Myocyte (in vitro differentiated cells): ENCODE measurements around the gene LRRC66. TPM values are rescaled to one million over a fixed set of nuclear protein-coding genes. Genes with fewer than 3 reads are reported as not detected.

Experiments used
- DNase-seq: peaks from one replicate; pipeline ENCODE4 v3.0.0-alpha.2; 2012; ENCODE audit warnings: low read depth
- total RNA-seq: library from RNA; depleted of rRNA; stranded (reverse); fragments of >200 nt; gene quantifications from 2 replicates; pipeline ENCODE4 v1.2.3, GENCODE V29; 2014

The LRRC66 gene
- total RNA-seq, 1 donor from 2014 or later = 2.2 TPM

- DNase-seq = peak; percentile 28
Measured at GRCh38 chr4:52015366-52015765, 4.8 kb downstream of the LRRC66 start.

GRCh38 chr4:52014903-52015302 is 5.3 kb downstream of the LRRC66 start:
- no peak for DNase-seq

- no peak for DNase-seq
Measured at GRCh38 chr4:52012651-52013050, 7.5 kb downstream of the LRRC66 start.

GRCh38 chr4:52010986-52011385 is 9.2 kb downstream of the LRRC66 start:
- no peak for DNase-seq

GRCh38 chr4:52006887-52007286 is 13.3 kb downstream of the LRRC66 start:
- DNase-seq = no peak

- DNase-seq = no peak
Measured at GRCh38 chr4:52005604-52006273, 14.4 kb downstream of the LRRC66 start.

GRCh38 chr4:52004414-52004813 is 15.7 kb downstream of the LRRC66 start:
- DNase-seq = no peak

- DNase-seq = no peak
Measured at GRCh38 chr4:52001616-52002015, 18.5 kb downstream of the LRRC66 start.

GRCh38 chr4:51999250-51999649 is 20.9 kb downstream of the LRRC66 start:
- no peak for DNase-seq

GRCh38 chr4:51998837-51999236 is 21.3 kb downstream of the LRRC66 start:
- DNase-seq = no peak

- DNase-seq = no peak
Measured at GRCh38 chr4:51997647-51998046, 22.5 kb downstream of the LRRC66 start.

GRCh38 chr4:51995647-51996220 is 24.4 kb downstream of the LRRC66 start:
- no peak for DNase-seq

GRCh38 chr4:51965862-51966261 is 54.3 kb downstream of the LRRC66 start:
- no peak for DNase-seq

GRCh38 chr4:51963841-51964517 is 56.2 kb downstream of the LRRC66 start:
- peak; percentile 55 for DNase-seq

- DNase-seq = peak; percentile 50
Measured at GRCh38 chr4:51960486-51960885, 59.7 kb downstream of the LRRC66 start.

GRCh38 chr4:51958199-51958968 is 61.8 kb downstream of the LRRC66 start:
- no peak for DNase-seq

Other genes starting within 250 kb of the LRRC66 start
- 26.4 and 36.8 TPM in 2 replicates for gene DCUN1D4, start 177.2 kb downstream of the LRRC66 start, total RNA-seq
- gene SGCB, start 17.9 kb upstream of the LRRC66 start, total RNA-seq = 58.6 and 70.2 TPM in 2 replicates
- gene SPATA18, start 30.9 kb upstream of the LRRC66 start, total RNA-seq = not detected in 2 replicates